GM12878 (cell line): ENCODE results near the gene TELO2. TPM values are rescaled to one million over a fixed set of nuclear protein-coding genes. Genes with fewer than 3 reads are reported as not detected.

Experiments used
- ATAC-seq: fragments of 200-7000 bp; cut with Tn5 transposase; 3 replicates; pipeline ENCODE4 v1.9.1; 2020; ENCODE audit warnings: mild to moderate bottlenecking, moderate library complexity
- BruUV-seq: library from RNA; stranded (reverse); fragments of 400-500 nt; replicated peaks from 2 replicates; lab custom pipeline; 2021; lab: Mats Ljungman, UMichigan
- CTCF ChIA-PET: fragments of 300-600 bp; sonication (Branson Sonifier 250); formaldehyde crosslinking; extraction: SDS; loops from one replicate; lab custom pipeline; 2021; ENCODE audit warnings: inconsistent platforms; lab: Yijun Ruan, JAX
- POLR2A ChIA-PET: fragments of 350-600 bp; formaldehyde crosslinking; extraction: SDS; loops from one replicate; lab custom pipeline; 2021; ENCODE audit warnings: inconsistent platforms; lab: Charles Lee
- RAD21 ChIA-PET: fragments of 300-600 bp; sonication (Branson Sonifier 250); formaldehyde crosslinking; loops from one replicate; lab custom pipeline; 2023; ENCODE audit warnings: antibody characterized with exemption; ENCODE audit not compliant: unreplicated experiment; lab: Charles Lee
- SMC1A ChIA-PET: fragments of 300-600 bp; sonication (Branson Sonifier 250); formaldehyde crosslinking; loops from one replicate; lab custom pipeline; 2023; ENCODE audit not compliant: unreplicated experiment, uncharacterized antibody; lab: Charles Lee
- DNase-seq: peaks from one replicate; pipeline ENCODE4 v3.0.0-alpha.2; 2011; ENCODE audit warnings: low read depth, low spot score
- FAIRE-seq: peaks from 3 replicates; lab custom pipeline; 2011; peaks lifted over from hg19 to GRCh38; lab: Jason Lieb, UNC
- H2AFZ ChIP-seq: 2 replicates; pipeline ENCODE4 v1.6.0; 2011; ENCODE audit warnings: low read depth, low read length, control low read depth; ENCODE audit not compliant: control insufficient read depth
- H3K27ac ChIP-seq: 2 replicates; pipeline ENCODE4 v1.5.1; 2011; ENCODE audit warnings: control low read depth; ENCODE audit not compliant: control insufficient read depth, insufficient read depth
- H3K27me3 ChIP-seq, 2 experiments: replicated peaks in 1 of 2; 2 replicates each; pipeline versions ENCODE4 v1.6.0 to v1.6.1; 2011; ENCODE audit warnings: low read length in 1 of 2; ENCODE audit not compliant: control insufficient read depth in 2 of 2, insufficient read depth in 2 of 2
- H3K36me3 ChIP-seq, 2 experiments: 2 replicates each; pipeline ENCODE4 v1.5.1; 2011; ENCODE audit warnings: low read length in 1 of 2; ENCODE audit not compliant: control insufficient read depth in 2 of 2, insufficient read depth in 2 of 2
- H3K4me1 ChIP-seq: 2 replicates; pipeline ENCODE4 v1.6.1; 2011; ENCODE audit warnings: mild to moderate bottlenecking, low read length, moderate library complexity, mixed read lengths; ENCODE audit not compliant: control insufficient read depth, insufficient read depth
- H3K4me2 ChIP-seq: 2 replicates; pipeline ENCODE4 v1.6.0; 2011; ENCODE audit warnings: control low read depth; ENCODE audit not compliant: control insufficient read depth, insufficient read depth
- H3K4me3 ChIP-seq: fragments of 200-600 bp; sonication (generic); 2 replicates; pipeline ENCODE4 v1.5.1; 2016
- H3K79me2 ChIP-seq: 2 replicates; pipeline ENCODE4 v1.6.0; 2011; ENCODE audit warnings: low read length; ENCODE audit not compliant: control insufficient read depth, insufficient read depth
- H3K9ac ChIP-seq: 2 replicates; pipeline ENCODE4 v1.8.0; 2011; ENCODE audit warnings: low read length, control low read depth, mixed read lengths; ENCODE audit not compliant: control insufficient read depth, insufficient read depth
- H3K9me3 ChIP-seq: replicated peaks from 3 replicates; pipeline ENCODE4 v1.5.1; 2011; ENCODE audit warnings: mild to moderate bottlenecking, low read length; ENCODE audit not compliant: control insufficient read depth, insufficient read depth
- H4K20me1 ChIP-seq: 2 replicates; pipeline ENCODE4 v1.6.0; 2011; ENCODE audit not compliant: control insufficient read depth, insufficient read depth
- CHD4 ChIP-seq: fragments of 200-600 bp; sonication (generic); IDR thresholded peaks from 2 replicates; pipeline ENCODE4 v1.6.1; 2016; ENCODE audit warnings: mild to moderate bottlenecking
- HDAC6 ChIP-seq: fragments of 200-600 bp; sonication (generic); IDR thresholded peaks from one replicate; pipeline ENCODE4 v1.8.0; 2017; ENCODE audit warnings: antibody characterized with exemption; ENCODE audit not compliant: unreplicated experiment
- NFYB ChIP-seq: IDR thresholded peaks from 2 replicates; pipeline ENCODE4 v1.6.1; 2011; ENCODE audit warnings: low read depth, mild to moderate bottlenecking, low read length, improper control_type of control experiment, moderate library complexity; ENCODE audit not compliant: insufficient read depth
- POU2F2 ChIP-seq: IDR thresholded peaks from 3 replicates; pipeline ENCODE4 v1.6.1; 2011; ENCODE audit warnings: low read depth, mild to moderate bottlenecking, low read length, borderline replicate concordance
- SIX5 ChIP-seq: IDR thresholded peaks from 2 replicates; pipeline ENCODE4 v1.6.1; 2011; ENCODE audit warnings: mild to moderate bottlenecking, low read depth, low read length, moderate library complexity; ENCODE audit not compliant: severe bottlenecking
- TARDBP ChIP-seq: IDR thresholded peaks from 2 replicates; pipeline ENCODE4 v1.6.1; 2016; ENCODE audit warnings: borderline replicate concordance
- TCF3 ChIP-seq: IDR thresholded peaks from 2 replicates; pipeline ENCODE4 v1.6.1; 2012; ENCODE audit warnings: low read depth, mild to moderate bottlenecking, low read length, borderline replicate concordance; ENCODE audit not compliant: insufficient read depth
- USF2 ChIP-seq: IDR thresholded peaks from 2 replicates; pipeline ENCODE4 v1.6.1; 2011; ENCODE audit warnings: low read depth, low read length, improper control_type of control experiment, borderline replicate concordance
- ZBTB11 ChIP-seq: fragments of 450-650 bp; formaldehyde crosslinking; IDR thresholded peaks from 2 replicates; pipeline ENCODE4 v1.5.0; 2022; ENCODE audit warnings: mild to moderate bottlenecking, missing genetic modification characterization
- ZBTB40 ChIP-seq: fragments of 450-650 bp; IDR thresholded peaks from 2 replicates; pipeline ENCODE4 v1.6.1; 2016; ENCODE audit warnings: mild to moderate bottlenecking, moderate library complexity, borderline replicate concordance
- ZNF24 ChIP-seq: fragments of 450-650 bp; IDR thresholded peaks from 2 replicates; pipeline ENCODE4 v1.6.1; 2017; ENCODE audit warnings: antibody characterized with exemption, mild to moderate bottlenecking
- ZNF592 ChIP-seq: fragments of 450-650 bp; IDR thresholded peaks from 2 replicates; pipeline ENCODE4 v1.6.1; 2017; ENCODE audit warnings: mild to moderate bottlenecking, moderate library complexity
- WGBS: methylation state at CpG from one replicate; pipeline ENCODE4 v1.1.6; 2016; ENCODE audit warnings: low lambda C conversion rate; ENCODE audit not compliant: insufficient replicate concordance, insufficient coverage; ENCODE audit errors: missing lambda C conversion rate; 5-methylcytosine and 5-hydroxymethylcytosine counted together
- in situ Hi-C: fragments of 300-500 bp; cut with MboI; formaldehyde crosslinking; loops from 9 replicates; pipeline ENCODE4 v1.14.3; 2018; ENCODE audit warnings: mixed read lengths
- intact Hi-C: fragments of 100-400 bp; cut with micrococcal nuclease; formaldehyde crosslinking; loops from one replicate; pipeline ENCODE4 v1.14.2; 2022; ENCODE audit not compliant: unreplicated experiment
- polyA plus RNA-seq, 11 experiments: library from polyadenylated mRNA; depleted of rRNA in 4 of 11; unstranded in 6 of 11; stranded (reverse) in 5 of 11; fragments of >200 nt; fragmentation: Nextera tagmentation in 4 of 11; fragmentation: Illumina TruSeq in 1 of 11; extraction: Ambion mirVana in 4 of 11; extraction: Trizol in 1 of 11; gene quantifications; 1 replicate in 1 of 11; 2 replicates in 10 of 11; pipeline versions ENCODE4 v1.2.1 to v1.2.3, GENCODE V29; 2011 to 2016; ENCODE audit warnings: inconsistent platforms in 2 of 11, missing spikeins in 2 of 11, low read depth in 1 of 11
- total RNA-seq, 4 experiments: library from RNA; depleted of rRNA in 3 of 4; stranded (reverse); fragments of >200 nt in 3 of 4; fragmentation: Illumina TruSeq in 1 of 4; extraction: Trizol in 1 of 4; gene quantifications; 2 replicates each; pipeline versions ENCODE4 v1.2.1 to v1.2.3, GENCODE V29; 2013 to 2021

TELO2 gene
- total and polyA plus RNA-seq, 10 of the 15 experiments (the other 5 are each of a cell fraction or from before 2014, with no cell fraction given): 0.55 to 72.8 (median 18.6) TPM

- no peak overlapping the region for H2AFZ ChIP-seq
- RAD21 ChIA-PET: no interaction called here
- H3K9ac ChIP-seq: no peak overlapping the region
- CTCF ChIA-PET: no interaction called here
- H3K4me1 ChIP-seq: peaks cover 10% of the 10 kb centered on the region
- no TSS peak for BruUV-seq
- FAIRE-seq (no peak), DNase-seq (no peak), ATAC-seq (no peak)
- peaks cover 23% of the 10 kb centered on the region for H3K79me2 ChIP-seq
- in situ Hi-C loops (no loop called here), intact Hi-C loops (no loop called here)
- no peaks in the 10 kb centered on the region for H4K20me1 ChIP-seq
- H3K36me3 ChIP-seq: no peaks in the 10 kb centered on the region
- H3K27me3 ChIP-seq: no peaks in the 10 kb centered on the region; a peak in 1 of 4 replicates
- 82% methylated on average over 10 of the region's 10 CpGs for WGBS
- H3K4me3 ChIP-seq: no peak overlapping the region
- POLR2A ChIA-PET: interaction anchor here (0.6 kb wide), 1 partner anchor 14 kb away, joined by 4 read pairs; no protein-coding TSS in a partner anchor
- no peaks in the 10 kb centered on the region for H3K9me3 ChIP-seq
- no peak overlapping the region for H3K4me2 ChIP-seq
- H3K27ac ChIP-seq: no peak overlapping the region
- SMC1A ChIA-PET: no interaction called here
- no peak for TF ChIP-seq ZNF24
- TF ChIP-seq ZBTB40: no peak
- no peak for TF ChIP-seq CHD4
- no peak for TF ChIP-seq ZBTB11
- TF ChIP-seq TCF3: no peak
- no peak for TF ChIP-seq HDAC6
- no peak for TF ChIP-seq TARDBP
- no peak for TF ChIP-seq ZNF592
- TF ChIP-seq POU2F2: no peak
- no peak for TF ChIP-seq NFYB
- no peak for TF ChIP-seq SIX5
- no peak for TF ChIP-seq USF2
These were observed 16.1 kb upstream of the TELO2 start for GRCh38 chr16:1477033-1477432.
